SKM-1 treated with dmso at 0.1 percent for 144 hours (cell line): Measurements from ENCODE around the gene SLIT3.

Experiments used
- DNase-seq: peaks from one replicate; lab custom pipeline; 2025; ENCODE audit not compliant: unreplicated experiment; lab: John Stamatoyannopoulos, UW

The SLIT3 gene

DNA sequence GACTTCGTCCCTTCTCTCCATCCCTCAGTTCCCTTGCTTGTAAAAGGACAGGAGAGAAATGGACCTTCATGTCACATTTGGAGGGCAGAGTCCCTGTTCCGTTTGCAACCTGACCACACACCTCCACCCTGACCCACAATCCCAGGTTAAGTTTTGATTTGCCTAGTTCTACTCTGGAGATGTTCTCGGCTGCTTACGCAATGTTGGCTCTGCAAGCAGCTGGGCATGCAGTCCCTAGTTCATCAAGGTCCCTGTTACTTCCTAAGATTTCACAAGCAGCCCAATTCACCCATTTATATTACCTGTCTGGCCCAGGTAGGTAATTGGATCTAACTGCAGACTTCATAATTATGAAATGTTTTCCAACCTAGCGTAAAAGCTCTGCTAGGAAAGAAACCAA, 28.8 kb downstream of the SLIT3 start:
- DNase-seq, result no peak

DNA sequence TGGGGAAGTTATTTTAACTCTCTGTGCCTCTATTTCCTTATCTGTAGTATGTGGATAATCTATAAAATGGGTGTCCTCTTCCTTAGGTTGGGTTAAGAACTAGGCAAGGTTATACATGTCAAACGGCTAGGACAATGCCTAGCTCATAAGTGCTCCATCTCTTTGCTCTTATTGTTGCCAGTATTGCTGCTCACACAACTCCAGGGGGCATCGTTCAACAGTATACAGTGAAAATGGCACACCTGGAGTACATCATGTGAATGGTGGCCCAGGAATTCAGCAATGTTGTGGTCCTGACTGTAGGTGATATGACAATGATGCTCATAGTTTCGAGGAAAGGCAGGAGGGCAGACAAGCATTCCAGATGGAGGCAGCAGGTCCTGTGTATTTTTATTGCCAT, 30.1 kb downstream of the SLIT3 start:
- no peak for DNase-seq

DNA sequence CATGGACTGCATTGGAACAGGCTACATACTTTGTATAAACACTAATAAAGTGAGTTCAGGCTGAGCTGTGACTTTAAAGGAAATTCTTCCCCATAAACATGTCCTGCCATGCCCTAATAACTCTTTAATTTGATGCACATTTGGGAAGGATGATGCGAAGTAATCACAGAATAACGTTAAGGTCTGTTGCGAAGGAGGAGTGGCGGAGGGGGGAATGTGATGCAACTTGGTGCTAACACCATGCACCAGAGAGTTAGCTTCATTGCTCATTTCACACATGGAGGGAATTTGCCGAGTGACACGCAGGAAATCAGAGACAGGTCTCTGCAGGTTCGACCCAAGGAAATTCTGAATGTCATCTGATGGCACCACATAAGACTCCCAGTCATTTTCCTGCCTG, 32.9 kb downstream of the SLIT3 start:
- no peak for DNase-seq

DNA sequence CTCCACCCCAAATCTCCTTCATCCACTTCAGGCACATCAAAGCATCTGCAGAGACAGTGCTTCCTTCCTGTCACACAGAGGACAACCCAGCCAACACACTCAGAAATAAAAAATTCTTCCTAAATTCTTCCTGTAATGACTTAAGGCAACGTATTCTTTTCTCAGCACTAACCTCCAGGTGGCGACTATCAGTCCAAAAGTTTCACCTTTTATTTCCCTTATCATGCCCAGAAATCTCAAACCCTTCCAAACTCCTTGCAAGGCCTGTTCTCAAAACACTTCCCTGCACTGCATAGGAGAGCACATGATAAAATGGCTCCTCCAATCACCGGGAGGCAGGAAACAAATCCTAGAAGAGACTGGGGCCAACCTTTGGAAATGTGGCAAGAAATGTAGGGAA, 35.1 kb downstream of the SLIT3 start:
- DNase-seq, result no peak

DNA sequence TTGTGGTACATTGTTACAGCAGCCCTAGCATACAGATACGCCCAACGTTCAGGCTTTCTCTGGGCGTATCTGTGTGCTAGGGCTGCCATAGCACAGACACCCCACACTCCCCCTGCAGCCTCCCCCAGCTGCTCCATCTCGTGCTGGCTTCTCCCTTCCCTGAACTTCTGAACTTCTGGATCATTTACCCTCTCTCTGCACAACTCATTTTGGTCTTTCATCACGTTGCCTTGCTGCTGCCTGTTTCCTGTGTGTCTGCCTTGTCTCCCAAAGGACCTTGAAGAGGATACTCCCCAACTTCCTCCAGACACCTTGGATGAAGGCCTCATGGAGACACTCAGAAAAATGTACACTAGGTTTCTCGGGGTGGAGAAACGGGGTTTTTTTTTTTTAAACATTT, 37.3 kb downstream of the SLIT3 start:
- no peak for DNase-seq

DNA sequence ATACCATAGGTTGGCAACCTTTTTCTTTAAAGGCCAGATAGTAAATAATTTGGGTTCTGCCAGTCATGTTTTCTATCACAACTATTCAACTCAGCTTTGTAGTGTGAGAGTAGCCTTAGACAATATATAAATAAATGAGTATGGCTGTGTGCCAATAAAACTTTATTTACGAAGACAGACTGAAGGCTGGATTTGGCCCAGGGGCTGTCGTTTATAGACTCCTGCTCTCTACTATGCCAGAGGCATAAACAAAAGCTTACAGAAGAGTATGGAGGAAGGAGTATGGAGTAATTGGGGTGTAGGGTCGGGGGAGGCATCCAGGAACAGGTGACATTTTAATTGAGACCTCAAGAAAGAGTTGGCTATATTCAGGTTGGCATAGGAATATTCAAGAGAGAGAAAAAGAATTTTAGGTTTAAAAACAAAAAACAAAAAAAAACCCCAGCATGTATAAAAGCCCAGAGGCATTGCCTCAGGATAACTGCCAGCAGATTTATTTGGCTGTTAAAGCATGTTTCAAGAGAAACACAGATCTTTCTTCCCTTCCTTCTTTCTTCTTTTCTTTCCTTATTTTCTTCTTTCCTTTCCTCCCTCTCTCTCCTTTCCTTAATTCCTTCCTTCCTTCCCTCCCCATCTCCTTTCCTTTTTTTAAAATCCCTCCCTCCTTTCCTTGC, 39.9 kb downstream of the SLIT3 start:
- DNase-seq, result no peak

DNA sequence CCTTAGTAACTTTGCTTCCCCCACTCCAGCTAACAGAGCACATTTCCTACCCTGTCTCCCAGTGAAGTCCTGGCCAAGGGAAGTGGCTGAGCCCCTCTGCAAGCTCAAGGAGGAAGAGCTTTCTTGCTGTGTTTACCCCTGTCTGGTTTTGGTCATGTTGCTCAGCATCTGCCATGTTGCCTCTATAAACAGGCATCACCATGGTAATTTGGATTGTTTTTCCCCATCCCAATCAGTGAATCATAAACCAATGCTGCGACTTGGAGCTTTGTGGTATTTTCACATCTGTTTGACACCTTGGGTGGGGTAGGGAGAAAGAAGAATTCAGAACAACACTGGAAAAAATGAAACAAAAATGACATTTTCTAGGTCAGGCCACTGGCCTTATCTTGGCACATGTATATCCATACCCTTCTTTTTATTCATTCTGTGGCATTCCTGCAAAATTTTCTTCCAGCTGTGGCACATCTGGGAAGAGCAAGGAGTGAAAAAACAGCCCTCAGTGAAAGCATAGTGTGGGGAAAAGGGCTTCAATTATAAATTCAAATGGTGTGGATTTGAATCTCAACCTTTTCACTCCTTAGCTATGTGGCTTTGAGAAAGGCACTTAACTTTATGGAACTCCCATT, 42.5 kb downstream of the SLIT3 start:
- DNase-seq, result no peak

DNA sequence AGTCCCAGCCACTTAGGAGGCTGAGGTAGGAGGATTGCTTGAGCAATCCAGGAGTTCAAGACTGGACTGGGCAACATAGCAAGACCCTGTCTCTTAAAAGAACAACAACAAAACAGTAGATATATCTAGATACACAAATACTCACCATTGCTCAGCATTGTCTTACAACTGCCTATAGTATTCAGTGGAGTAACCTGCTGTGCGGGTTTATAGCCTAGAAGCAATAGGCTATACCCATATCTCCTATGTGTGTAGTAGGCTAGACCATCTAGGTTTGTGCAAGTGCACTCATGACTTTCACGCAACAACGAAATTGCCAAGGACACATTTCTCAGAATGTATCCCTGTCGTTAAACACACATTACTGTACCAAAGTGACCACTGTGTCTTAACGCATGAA, 44.7 kb downstream of the SLIT3 start:
- DNase-seq, result no peak

DNA sequence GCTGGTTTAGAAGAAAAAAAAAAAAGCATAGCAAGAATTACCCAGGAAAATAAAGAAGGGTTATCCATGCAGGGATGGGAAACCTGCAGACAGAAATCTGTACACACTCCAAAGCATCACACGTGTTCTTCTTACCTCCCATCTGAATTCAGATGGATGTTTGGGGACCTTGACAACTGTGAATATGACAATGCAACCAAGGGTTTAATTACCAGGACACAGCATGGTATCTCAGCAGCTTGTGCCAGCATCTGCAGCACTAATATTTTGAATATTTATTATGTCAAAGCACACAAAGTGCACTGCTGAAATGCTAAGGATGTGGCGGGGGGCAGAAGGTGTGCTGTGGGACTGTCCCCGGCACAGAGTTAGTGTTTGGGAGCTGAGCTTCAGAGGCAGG, 47.9 kb downstream of the SLIT3 start:
- no peak for DNase-seq

DNA sequence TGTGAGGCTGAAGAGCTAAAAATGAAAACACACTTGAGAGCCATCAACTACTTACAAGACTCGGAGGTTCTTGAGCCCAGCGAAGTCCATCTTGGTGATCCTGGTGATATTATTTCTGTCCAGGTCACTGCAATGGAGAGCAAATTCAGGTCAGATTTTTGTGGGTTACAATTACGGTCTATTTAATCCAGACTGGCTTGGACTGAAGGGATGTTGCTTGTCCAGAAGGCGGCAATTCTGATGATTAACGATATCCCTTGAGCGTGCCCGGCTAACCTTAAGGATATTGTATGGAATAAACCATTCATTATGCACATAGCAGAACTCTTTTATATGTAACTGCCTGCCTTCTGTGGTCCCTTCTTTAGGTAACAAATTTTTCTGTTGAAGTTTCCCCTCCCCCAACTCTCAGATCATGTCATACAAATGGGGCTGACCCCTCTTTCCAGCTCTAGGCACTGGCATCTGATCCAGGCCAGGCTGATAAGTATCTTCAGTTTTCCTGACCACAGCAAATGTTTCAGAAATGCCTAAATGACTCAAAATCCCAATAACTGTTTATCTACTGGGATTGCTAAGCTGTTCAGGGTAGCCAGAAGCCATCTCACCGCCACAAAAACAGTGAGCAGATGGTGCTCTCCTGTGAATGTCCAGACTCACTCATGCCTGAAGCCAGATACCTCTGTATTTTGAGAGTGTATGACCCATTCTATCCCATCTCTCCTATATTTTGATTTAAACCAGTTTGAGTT, 49.4 kb downstream of the SLIT3 start:
- no peak for DNase-seq

DNA sequence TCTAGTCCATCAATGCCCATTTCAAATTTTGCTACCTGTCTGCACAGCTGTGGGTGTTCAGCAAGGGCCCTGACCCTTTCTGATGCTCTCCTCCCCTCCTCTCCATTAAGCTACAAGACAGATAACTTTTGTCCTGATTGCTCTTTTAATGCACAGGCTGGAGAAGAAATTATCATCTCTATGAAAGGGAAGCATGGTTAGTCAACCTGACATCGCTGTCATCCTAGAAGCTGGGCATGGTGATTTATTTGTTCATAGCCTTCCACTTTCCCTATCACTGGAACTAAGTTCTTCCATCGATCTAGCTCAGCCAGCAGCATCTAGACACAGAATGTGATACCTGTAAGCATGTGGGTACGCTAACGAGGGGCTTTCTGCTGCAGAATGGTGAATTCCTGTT, 50.1 kb downstream of the SLIT3 start:
- no peak for DNase-seq

DNA sequence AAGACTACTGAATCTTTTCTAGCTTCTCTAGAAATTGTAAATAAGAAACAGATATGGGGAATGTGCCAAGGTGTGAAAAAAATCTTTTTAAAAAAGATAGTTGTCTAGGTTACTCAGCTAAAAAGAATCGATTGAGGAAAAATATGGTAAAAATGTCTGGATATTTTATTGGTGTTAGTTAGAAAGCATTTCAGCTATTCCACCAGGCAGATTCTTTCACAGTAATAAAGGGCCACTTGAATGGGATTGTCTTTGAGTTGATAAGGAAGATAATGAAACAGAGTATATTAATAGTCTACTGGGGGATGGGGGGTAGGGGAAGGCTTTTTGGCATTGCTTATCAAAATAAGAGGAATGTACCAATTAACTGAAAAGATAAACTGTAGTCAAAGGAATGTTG, 51.9 kb downstream of the SLIT3 start:
- DNase-seq, result no peak

DNA sequence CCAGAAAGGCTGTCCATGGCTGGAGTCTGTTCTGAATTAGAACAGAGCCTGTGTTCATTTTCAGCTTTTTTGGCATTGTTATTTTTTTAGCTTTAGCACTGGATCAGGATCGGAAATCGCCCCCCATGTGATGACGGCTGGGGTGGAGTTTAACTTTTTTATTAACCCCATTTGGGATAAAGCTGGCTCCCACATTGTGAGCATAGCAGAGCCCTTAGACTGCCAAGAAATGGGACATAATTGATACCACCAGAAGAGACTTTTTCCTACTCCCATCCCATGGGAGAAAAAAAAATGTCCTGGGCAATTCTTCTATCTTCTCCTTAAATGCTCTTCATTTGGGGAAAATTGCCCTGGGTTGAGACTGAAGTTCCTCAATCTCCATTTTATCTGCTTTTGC, 52.4 kb downstream of the SLIT3 start:
- DNase-seq, result no peak

DNA sequence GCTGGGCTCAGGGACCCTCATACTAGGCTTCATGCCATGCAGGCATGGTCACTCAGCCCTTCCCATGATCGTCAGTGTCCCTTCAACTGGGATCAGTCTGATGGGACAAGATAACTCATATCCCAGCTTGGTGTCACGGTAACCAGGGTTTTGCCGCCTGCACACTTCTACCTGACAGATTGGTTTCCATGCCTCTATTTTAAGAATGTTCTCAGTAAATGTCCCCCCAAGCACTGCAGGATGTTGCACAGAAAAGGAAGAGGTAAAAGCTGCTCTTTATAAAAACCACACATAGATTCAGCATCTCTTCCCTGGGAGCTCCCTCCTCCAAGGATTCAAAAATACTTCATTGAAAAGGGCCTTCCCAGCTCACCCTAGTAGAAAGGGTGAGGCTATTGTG, 56.1 kb downstream of the SLIT3 start:
- DNase-seq, result no peak

DNA sequence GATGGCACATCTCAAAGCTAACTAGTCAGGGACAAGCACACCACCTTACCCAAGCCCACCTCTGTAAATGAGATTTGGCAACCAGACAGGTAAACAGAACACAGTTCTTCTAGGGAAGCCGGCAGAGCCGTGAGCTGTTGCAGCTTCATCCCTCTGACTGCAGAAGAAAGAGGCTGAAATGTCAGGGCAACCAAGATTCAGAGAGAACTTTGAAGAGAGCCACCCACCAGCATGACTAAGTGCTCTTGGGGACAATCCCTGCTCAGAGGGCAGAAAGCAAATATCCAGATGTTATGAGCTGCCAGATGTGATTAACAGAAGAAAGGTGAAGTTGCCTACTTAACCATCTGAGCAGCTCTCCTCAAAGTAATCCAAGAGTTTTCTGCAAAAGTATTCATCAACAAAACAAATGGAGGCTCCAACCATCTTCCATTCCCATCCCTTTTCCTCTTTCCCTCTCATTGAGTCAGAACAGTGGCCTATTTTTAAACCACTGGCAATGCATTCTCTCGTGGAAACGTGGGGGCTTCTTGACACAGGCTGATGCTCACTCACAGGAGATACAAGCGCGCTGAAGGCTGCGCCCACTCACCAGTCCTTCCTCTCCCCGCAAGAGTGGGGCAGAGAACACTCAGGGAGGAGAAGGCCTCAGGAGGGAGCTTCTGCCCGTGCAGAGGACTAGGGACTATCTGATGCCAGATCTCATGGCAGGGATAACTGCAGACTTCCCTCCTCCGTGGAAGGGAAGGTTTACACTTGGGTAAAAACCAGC, 57.1 kb downstream of the SLIT3 start:
- no peak for DNase-seq

DNA sequence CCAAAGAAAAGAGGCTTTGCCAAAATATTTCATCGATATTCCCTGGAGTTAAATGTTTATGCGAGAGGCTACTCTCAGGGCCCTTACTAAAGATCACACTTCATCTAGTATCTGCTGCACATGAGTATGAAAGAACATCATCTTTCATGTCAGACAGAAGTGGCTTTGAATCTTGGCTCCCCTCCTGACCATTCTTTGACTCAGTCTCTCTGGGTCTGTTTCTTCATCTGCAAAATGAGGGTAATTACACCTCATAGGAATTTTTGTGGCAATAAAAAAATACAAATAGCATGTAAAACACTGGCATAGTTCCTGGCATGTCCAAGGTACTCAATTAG, 58.1 kb downstream of the SLIT3 start:
- DNase-seq, result no peak

DNA sequence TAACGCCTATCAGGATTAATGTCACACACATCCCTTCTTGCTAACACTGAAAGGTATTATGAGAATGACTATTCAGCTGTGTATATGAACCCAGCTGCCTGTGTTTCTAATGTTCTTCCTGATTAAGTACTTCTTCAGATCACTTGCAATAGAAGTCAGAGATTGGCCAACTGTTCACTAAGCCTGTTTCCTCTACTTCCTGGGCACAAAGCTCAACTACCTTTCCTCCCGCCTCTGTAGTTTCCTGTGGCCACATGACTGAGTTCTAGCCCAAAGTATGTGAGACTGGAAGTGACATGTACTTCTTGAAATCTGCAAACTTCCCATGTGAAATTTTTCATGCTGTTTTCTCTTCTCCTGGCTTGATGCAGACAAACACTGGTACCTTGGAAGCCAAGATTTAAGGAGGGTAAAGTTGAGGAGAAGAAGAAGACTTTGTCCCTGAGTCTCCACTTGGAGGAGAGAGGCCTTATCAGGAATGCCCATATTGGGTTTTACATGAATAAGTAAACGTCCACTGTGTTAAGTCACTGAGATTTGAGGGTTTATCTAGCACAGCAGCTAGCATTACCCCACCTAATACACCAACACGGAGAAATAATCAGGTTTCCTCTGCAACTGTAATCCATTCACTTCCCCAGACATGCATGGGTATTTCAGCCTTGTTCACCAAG, 58.6 kb downstream of the SLIT3 start:
- peak; percentile 18 for DNase-seq

DNA sequence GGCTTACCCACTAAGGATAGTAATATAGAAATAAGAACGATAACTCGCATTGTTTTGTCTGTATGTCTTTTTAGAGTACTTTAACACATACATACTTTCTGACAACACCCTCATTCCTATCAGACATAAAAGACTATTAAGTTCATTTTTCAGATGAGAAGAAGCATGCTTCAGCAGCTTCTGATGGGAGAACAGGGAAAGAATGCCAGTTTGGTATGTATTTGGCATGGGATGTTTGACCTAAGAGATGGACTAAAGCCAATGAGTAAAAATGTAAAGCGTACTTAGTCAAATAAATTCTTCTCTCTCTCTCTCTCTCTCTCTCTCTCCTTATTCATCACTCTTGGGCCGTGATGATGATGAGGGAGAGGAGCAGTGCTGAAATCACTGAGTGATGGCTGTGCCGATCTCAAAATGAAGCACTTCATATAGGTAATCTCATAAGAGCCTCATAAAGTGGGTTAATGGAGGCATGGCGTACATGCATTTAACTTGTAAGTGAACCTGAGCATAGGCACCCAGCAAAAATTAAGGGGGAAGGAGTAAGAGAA, 71.5 kb downstream of the SLIT3 start:
- no peak for DNase-seq

DNA sequence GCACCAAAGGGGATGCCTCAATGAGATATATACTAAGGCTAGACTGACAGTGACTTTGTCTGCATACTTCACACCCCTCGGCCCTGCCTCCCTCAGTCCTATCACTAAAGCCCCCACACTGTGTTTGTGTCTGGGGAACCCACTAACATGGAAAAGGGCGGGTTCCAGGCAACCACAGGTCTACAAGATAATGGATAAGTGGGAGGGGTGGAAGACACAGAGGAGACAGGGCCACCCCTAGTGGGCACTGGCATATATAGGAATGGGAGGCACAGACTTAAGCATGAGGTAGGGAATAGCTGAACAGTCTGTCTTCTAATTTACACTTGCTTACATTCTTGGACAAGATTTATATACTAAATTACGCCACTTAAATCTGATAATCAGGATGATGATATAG, 74.0 kb downstream of the SLIT3 start:
- DNase-seq, result no peak

DNA sequence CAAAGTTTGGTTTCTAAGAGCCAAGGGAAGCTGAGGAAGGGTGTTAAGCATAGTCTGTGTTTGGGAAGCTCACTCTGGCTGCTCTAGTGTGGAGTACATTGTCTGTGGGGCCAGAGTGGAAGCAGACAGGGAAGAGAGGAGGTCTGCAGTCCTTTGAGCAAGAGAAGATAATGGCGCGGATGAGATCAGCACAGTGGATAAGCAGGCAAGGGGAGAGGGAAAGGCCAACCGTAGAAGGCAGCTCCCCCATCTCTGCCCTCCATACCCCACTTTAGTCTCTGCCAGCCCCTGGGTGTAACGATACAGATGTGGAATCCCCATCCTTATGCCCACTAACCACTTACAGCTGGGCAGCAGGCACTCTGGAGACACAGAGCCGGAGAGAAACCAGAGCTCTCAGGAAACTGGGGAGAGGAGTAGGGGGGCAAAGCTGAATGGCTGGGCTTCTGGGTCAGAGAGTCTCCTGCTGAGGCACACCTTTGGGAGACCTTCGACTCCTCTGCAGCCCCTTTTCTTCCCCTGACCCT, 75.0 kb downstream of the SLIT3 start:
- DNase-seq, result no peak

DNA sequence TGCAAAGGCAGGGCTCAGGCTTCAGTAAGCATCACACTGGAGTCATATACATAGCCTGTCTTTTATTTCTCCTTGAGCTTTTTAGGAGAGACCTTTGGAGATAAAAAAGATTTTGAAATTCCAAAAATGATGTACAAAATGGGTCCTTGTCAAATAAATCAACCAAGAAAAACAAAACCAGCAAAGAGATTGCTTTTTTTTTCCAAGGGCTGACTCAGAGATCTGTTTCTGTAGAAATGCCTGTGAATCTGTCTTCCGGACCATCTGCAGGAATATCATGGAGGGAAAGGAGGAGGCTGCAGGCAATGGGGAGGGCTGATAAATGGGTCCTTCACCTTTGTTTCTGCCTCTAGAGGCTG, 77.4 kb downstream of the SLIT3 start:
- DNase-seq, result no peak
